K562 (cell line): ENCODE results near the gene ZNF692. TPM values are rescaled to one million over a fixed set of nuclear protein-coding genes. Genes with fewer than 3 reads are reported as not detected.

Source experiments
- CBX1 ChIP-seq: sonication (generic); IDR thresholded peaks from 2 replicates; pipeline ENCODE4 v1.6.1; 2016; ENCODE audit warnings: antibody characterized with exemption, low read depth, mild to moderate bottlenecking
- CBX5 ChIP-seq: IDR thresholded peaks from 2 replicates; pipeline ENCODE4 v1.6.1; 2014; ENCODE audit warnings: low read depth, borderline replicate concordance
- CHD2 ChIP-seq: IDR thresholded peaks from 2 replicates; pipeline ENCODE4 v1.6.1; 2011; ENCODE audit warnings: low read depth, low read length
- CLOCK ChIP-seq: fragments of 250-450 bp; sonication (Bioruptor Pico); IDR thresholded peaks from 2 replicates; pipeline ENCODE4 v1.4.0; 2020; ENCODE audit warnings: mild to moderate bottlenecking, moderate library complexity, borderline replicate concordance
- DNMT1 ChIP-seq: fragments of 450-650 bp; IDR thresholded peaks from 2 replicates; pipeline ENCODE4 v1.6.1; 2016; ENCODE audit warnings: antibody characterized with exemption, mild to moderate bottlenecking
- ELF1 ChIP-seq: fragments of 200-800 bp; sonication (Bioruptor generic); IDR thresholded peaks from 2 replicates; pipeline ENCODE4 v1.6.1; 2016; ENCODE audit warnings: missing genetic modification characterization, missing compliant biosample characterization
- ETS2 ChIP-seq: IDR thresholded peaks from 2 replicates; pipeline ENCODE4 v1.6.1; 2016; ENCODE audit warnings: borderline replicate concordance, missing genetic modification characterization, mild to moderate bottlenecking, moderate library complexity, missing compliant biosample characterization; ENCODE audit not compliant: poor library complexity, severe bottlenecking
- HIVEP1 ChIP-seq: fragments of 250-450 bp; sonication (Bioruptor Pico); IDR thresholded peaks from 2 replicates; pipeline ENCODE4 v1.4.0; 2020; ENCODE audit warnings: mild to moderate bottlenecking
- HLTF ChIP-seq: fragments of 450-650 bp; IDR thresholded peaks from 2 replicates; pipeline ENCODE4 v1.6.1; 2016
- MECOM ChIP-seq: fragments of 250-450 bp; sonication (Bioruptor Pico); IDR thresholded peaks from 2 replicates; pipeline ENCODE4 v1.8.0; 2022; ENCODE audit warnings: inconsistent platforms
- MEIS2 ChIP-seq: fragments of 450-650 bp; IDR thresholded peaks from 2 replicates; pipeline ENCODE4 v1.6.1; 2014; ENCODE audit warnings: mild to moderate bottlenecking; ENCODE audit not compliant: partially characterized antibody
- NFXL1 ChIP-seq: fragments of 450-650 bp; formaldehyde crosslinking; IDR thresholded peaks from 2 replicates; pipeline ENCODE4 v1.4.0; 2021; ENCODE audit warnings: mild to moderate bottlenecking
- NR3C1 ChIP-seq: sonication (generic); formaldehyde crosslinking; IDR thresholded peaks from 2 replicates; pipeline ENCODE4 v1.8.1; 2022; ENCODE audit warnings: missing genetic modification reagents
- TEAD4 ChIP-seq, 2 experiments: sonication (generic) in 1 of 2; formaldehyde crosslinking in 1 of 2; IDR thresholded peaks; 2 replicates each; pipeline versions ENCODE4 v1.6.1 to v1.8.0; 2012 to 2022; ENCODE audit warnings: borderline replicate concordance in 1 of 2, inconsistent platforms in 1 of 2, low read length in 1 of 2, mild to moderate bottlenecking in 1 of 2, missing genetic modification reagents in 1 of 2
- U2AF1 ChIP-seq: fragments of 200-400 bp; formaldehyde crosslinking; optimal IDR thresholded peaks from 2 replicates; pipeline ENCODE3; 2017; ENCODE audit warnings: mild to moderate bottlenecking, low read depth, low read length, moderate library complexity
- ZBTB26 ChIP-seq: fragments of 450-650 bp; formaldehyde crosslinking; IDR thresholded peaks from 2 replicates; pipeline ENCODE4 v1.4.0; 2022; ENCODE audit warnings: missing genetic modification characterization
- ZNF316 ChIP-seq: fragments of 450-650 bp; IDR thresholded peaks from 2 replicates; pipeline ENCODE4 v1.6.1; 2016
- ZNF584 ChIP-seq: fragments of 200-800 bp; sonication (Bioruptor generic); IDR thresholded peaks from 2 replicates; pipeline ENCODE4 v1.6.1; 2016; ENCODE audit warnings: low read depth, mild to moderate bottlenecking, missing genetic modification characterization, missing compliant biosample characterization
- polyA plus RNA-seq, 8 experiments: library from polyadenylated mRNA; depleted of rRNA in 4 of 8; stranded (reverse) in 5 of 8; unstranded in 3 of 8; fragments of >200 nt; fragmentation: Nextera tagmentation in 2 of 8; fragmentation: Illumina TruSeq in 1 of 8; extraction: Ambion mirVana in 2 of 8; extraction: Trizol in 1 of 8; gene quantifications; 2 replicates each; pipeline versions ENCODE4 v1.2.1 to v1.2.3, GENCODE V29; 2011 to 2014; ENCODE audit warnings: inconsistent platforms in 1 of 8, missing spikeins in 1 of 8
- total RNA-seq, 7 experiments: library from RNA; depleted of rRNA in 6 of 7; stranded (reverse); fragments of >200 nt in 6 of 7; fragmentation: Illumina TruSeq in 2 of 7; extraction: Trizol in 2 of 7; gene quantifications; 2 replicates each; pipeline versions ENCODE4 v1.2.1 to v1.2.3, GENCODE V29; 2011 to 2021; ENCODE audit warnings: low replicate concordance in 1 of 7
- TF ChIP-seq, protein P1 (sequence below): fragments of 200-800 bp; sonication (Bioruptor generic); IDR thresholded peaks from 2 replicates; pipeline ENCODE4 v1.6.1; 2017; ENCODE audit warnings: missing genetic modification characterization, missing compliant biosample characterization
- TF ChIP-seq, protein P2 (sequence below): fragments of 450-650 bp; IDR thresholded peaks from 2 replicates; pipeline ENCODE4 v1.6.1; 2016
- TF ChIP-seq, protein P3 (sequence below): fragments of 450-650 bp; conservative IDR thresholded peaks from 2 replicates; pipeline ENCODE4 v1.6.1; 2016; ENCODE audit warnings: missing genetic modification characterization, low read depth, mild to moderate bottlenecking, control low read depth, missing compliant biosample characterization

Gene ZNF692
- total and polyA plus RNA-seq, 9 of the 15 experiments (the other 6 are each of a cell fraction or from before 2014, with no cell fraction given), result 8.4 to 143 (median 55.9) TPM

DNA sequence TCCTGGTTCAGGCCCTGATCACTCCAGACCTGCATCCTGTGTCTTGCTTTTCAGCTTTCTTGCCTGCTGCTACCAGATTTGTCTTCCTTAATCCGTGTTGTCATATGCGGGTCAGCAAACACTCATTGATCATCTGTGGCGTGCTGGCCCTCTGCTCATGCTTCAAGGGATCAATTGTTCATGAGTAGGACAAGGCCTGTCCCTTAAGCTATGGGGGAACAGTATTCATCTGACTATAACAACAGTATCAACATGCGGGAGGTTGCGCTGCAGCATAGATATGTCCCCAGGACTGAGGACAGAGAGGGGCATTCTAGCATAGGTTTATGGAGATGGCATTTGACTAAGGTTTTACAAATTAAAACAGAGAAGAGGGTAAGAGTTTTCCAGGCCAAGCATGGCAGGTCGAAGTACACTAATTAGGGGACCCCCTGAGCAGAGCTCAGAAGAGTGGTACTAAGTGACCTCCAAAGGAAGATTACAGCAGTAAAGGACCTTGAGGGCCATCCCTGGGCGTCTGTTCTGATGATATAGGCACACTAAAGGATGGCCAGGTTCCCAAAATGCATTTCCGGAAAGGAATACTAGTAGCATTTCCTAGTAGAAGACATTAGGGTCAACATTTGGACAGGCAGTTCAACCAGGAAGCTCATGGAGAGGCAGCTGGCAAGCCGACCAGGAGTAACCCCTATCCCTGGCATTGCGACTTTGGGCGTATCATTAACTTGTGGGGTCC is 21.7 kb downstream of the ZNF692 start (continued):
- TF ChIP-seq CLOCK (CRISPR knock-in tag) (0 out of 2 replicates have a peak, but pooled peaks have one; percentile 15), HIVEP1 (CRISPR knock-in tag) (no peak), NFXL1 (CRISPR knock-in tag) (no peak), ZBTB26 (CRISPR knock-in tag) (no peak), DNMT1 (no peak), TEAD4 (IDR thresholded peaks at IDR 0.05; ENCODE audit: low read length) (no peak; the same call in 1 of the 2 replicates), TEAD4 (CRISPR knock-in tag; IDR thresholded peaks at IDR 0.05; ENCODE audit: borderline replicate concordance) (no peak), CBX5 (no peak), ZNF584 (CRISPR knock-in tag) (no peak), NR3C1 (CRISPR knock-in tag) (no peak), MEIS2 (peak; percentile 24), CBX1 (no peak), ELF1 (peak; percentile 58; the same call in 1 of the 2 replicates), ZNF316 (no peak), MECOM (CRISPR knock-in tag) (0 out of 2 replicates have a peak, but pooled peaks have one; percentile 10), U2AF1 (no peak), CHD2 (no peak), HLTF (no peak), ETS2 (tag) (no peak)
- TF ChIP-seq, protein P1, sequence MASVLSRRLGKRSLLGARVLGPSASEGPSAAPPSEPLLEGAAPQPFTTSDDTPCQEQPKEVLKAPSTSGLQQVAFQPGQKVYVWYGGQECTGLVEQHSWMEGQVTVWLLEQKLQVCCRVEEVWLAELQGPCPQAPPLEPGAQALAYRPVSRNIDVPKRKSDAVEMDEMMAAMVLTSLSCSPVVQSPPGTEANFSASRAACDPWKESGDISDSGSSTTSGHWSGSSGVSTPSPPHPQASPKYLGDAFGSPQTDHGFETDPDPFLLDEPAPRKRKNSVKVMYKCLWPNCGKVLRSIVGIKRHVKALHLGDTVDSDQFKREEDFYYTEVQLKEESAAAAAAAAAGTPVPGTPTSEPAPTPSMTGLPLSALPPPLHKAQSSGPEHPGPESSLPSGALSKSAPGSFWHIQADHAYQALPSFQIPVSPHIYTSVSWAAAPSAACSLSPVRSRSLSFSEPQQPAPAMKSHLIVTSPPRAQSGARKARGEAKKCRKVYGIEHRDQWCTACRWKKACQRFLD (CRISPR knock-in tag), result no peak
- TF ChIP-seq, protein P2, sequence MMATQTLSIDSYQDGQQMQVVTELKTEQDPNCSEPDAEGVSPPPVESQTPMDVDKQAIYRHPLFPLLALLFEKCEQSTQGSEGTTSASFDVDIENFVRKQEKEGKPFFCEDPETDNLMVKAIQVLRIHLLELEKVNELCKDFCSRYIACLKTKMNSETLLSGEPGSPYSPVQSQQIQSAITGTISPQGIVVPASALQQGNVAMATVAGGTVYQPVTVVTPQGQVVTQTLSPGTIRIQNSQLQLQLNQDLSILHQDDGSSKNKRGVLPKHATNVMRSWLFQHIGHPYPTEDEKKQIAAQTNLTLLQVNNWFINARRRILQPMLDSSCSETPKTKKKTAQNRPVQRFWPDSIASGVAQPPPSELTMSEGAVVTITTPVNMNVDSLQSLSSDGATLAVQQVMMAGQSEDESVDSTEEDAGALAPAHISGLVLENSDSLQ, result no peak
- TF ChIP-seq, protein P3, sequence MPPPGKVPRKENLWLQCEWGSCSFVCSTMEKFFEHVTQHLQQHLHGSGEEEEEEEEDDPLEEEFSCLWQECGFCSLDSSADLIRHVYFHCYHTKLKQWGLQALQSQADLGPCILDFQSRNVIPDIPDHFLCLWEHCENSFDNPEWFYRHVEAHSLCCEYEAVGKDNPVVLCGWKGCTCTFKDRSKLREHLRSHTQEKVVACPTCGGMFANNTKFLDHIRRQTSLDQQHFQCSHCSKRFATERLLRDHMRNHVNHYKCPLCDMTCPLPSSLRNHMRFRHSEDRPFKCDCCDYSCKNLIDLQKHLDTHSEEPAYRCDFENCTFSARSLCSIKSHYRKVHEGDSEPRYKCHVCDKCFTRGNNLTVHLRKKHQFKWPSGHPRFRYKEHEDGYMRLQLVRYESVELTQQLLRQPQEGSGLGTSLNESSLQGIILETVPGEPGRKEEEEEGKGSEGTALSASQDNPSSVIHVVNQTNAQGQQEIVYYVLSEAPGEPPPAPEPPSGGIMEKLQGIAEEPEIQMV (tag), result no peak
